K562 (cell line): ENCODE results near the gene CSF1R.

Experiments
- CTCF ChIP-seq, 3 experiments: IDR thresholded peaks in 2 of 3; conservative IDR thresholded peaks in 1 of 3; 2 replicates each; pipeline ENCODE4 v1.5.1; 2011 to 2012; ENCODE audit warnings: low read length in 3 of 3, mild to moderate bottlenecking in 3 of 3, control low read depth in 2 of 3, improper control_type of control experiment in 1 of 3, inconsistent platforms in 1 of 3, low read depth in 1 of 3, mixed read lengths in 1 of 3, moderate library complexity in 1 of 3; ENCODE audit not compliant: insufficient read depth in 2 of 3
- TEAD4 ChIP-seq, 2 experiments: sonication (generic) in 1 of 2; formaldehyde crosslinking in 1 of 2; IDR thresholded peaks; 2 replicates each; pipeline versions ENCODE4 v1.6.1 to v1.8.0; 2012 to 2022; ENCODE audit warnings: borderline replicate concordance in 1 of 2, inconsistent platforms in 1 of 2, low read length in 1 of 2, mild to moderate bottlenecking in 1 of 2, missing genetic modification reagents in 1 of 2
- USF1 ChIP-seq: sonication (generic); formaldehyde crosslinking; IDR thresholded peaks from 2 replicates; pipeline ENCODE4 v1.9.0; 2022; ENCODE audit warnings: mild to moderate bottlenecking, missing genetic modification reagents
- ZHX1 ChIP-seq: fragments of 150-350 bp; conservative IDR thresholded peaks from 2 replicates; pipeline ENCODE4 v1.6.1; 2014; ENCODE audit warnings: low read length
- TF ChIP-seq, protein P1 (sequence below): sonication (generic); formaldehyde crosslinking; IDR thresholded peaks from 2 replicates; pipeline ENCODE4 v1.8.1; 2023; ENCODE audit warnings: mild to moderate bottlenecking, missing genetic modification reagents
- TF ChIP-seq, protein P2 (sequence below), 2 experiments: fragments of 450-650 bp in 1 of 2; sonication (generic) in 1 of 2; formaldehyde crosslinking in 1 of 2; IDR thresholded peaks in 1 of 2; conservative IDR thresholded peaks in 1 of 2; 2 replicates each; pipeline versions ENCODE4 v1.6.1 to v1.8.1; 2016 to 2023; ENCODE audit warnings: mild to moderate bottlenecking in 2 of 2, moderate library complexity in 2 of 2, inconsistent platforms in 1 of 2, missing genetic modification reagents in 1 of 2
- TF ChIP-seq, protein P3 (sequence below): sonication (generic); formaldehyde crosslinking; IDR thresholded peaks from 2 replicates; pipeline ENCODE4 v1.9.0; 2022; ENCODE audit warnings: mild to moderate bottlenecking, missing genetic modification reagents

GRCh38 chr5:150114102-150114641, 27.8 kb upstream of the CSF1R start:
- TF ChIP-seq, protein P1, sequence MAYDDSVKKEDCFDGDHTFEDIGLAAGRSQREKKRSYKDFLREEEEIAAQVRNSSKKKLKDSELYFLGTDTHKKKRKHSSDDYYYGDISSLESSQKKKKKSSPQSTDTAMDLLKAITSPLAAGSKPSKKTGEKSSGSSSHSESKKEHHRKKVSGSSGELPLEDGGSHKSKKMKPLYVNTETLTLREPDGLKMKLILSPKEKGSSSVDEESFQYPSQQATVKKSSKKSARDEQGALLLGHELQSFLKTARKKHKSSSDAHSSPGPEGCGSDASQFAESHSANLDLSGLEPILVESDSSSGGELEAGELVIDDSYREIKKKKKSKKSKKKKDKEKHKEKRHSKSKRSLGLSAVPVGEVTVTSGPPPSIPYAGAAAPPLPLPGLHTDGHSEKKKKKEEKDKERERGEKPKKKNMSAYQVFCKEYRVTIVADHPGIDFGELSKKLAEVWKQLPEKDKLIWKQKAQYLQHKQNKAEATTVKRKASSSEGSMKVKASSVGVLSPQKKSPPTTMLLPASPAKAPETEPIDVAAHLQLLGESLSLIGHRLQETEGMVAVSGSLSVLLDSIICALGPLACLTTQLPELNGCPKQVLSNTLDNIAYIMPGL (CRISPR knock-in tag), result no peak
- no peak for TF ChIP-seq TEAD4 (IDR thresholded peaks at IDR 0.05; ENCODE audit: low read length)
- no peak for TF ChIP-seq TEAD4 (CRISPR knock-in tag; IDR thresholded peaks at IDR 0.05; ENCODE audit: borderline replicate concordance)
- TF ChIP-seq USF1 (CRISPR knock-in tag), result no peak
- TF ChIP-seq ZHX1, result no peak
- TF ChIP-seq, protein P2, sequence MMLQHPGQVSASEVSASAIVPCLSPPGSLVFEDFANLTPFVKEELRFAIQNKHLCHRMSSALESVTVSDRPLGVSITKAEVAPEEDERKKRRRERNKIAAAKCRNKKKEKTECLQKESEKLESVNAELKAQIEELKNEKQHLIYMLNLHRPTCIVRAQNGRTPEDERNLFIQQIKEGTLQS (IDR thresholded peaks at IDR 0.05), result no peak
- TF ChIP-seq, protein P2 (CRISPR knock-in tag; conservative IDR thresholded peaks at IDR 0.05), result no peak
- no peak for TF ChIP-seq CTCF (IDR thresholded peaks at IDR 0.05 in 2 of 3, conservative IDR thresholded peaks at IDR 0.05 in 1 of 3; ENCODE audit: insufficient read depth in 2 of 3, low read depth in 1 of 3, low read length in 3 of 3)
- TF ChIP-seq, protein P3, sequence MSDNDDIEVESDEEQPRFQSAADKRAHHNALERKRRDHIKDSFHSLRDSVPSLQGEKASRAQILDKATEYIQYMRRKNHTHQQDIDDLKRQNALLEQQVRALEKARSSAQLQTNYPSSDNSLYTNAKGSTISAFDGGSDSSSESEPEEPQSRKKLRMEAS, result no peak
